SIG-M5 treated with dmso at 0.1 percent for 504 hours (cell line): ENCODE data around the gene EEPD1.
A peak's percentile ranks its signal among the peaks of the same experiment; 100 is the strongest.

Experiments
- DNase-seq: peaks from one replicate; lab custom pipeline; 2025; ENCODE audit not compliant: unreplicated experiment; lab: John Stamatoyannopoulos, UW

The EEPD1 gene

DNA sequence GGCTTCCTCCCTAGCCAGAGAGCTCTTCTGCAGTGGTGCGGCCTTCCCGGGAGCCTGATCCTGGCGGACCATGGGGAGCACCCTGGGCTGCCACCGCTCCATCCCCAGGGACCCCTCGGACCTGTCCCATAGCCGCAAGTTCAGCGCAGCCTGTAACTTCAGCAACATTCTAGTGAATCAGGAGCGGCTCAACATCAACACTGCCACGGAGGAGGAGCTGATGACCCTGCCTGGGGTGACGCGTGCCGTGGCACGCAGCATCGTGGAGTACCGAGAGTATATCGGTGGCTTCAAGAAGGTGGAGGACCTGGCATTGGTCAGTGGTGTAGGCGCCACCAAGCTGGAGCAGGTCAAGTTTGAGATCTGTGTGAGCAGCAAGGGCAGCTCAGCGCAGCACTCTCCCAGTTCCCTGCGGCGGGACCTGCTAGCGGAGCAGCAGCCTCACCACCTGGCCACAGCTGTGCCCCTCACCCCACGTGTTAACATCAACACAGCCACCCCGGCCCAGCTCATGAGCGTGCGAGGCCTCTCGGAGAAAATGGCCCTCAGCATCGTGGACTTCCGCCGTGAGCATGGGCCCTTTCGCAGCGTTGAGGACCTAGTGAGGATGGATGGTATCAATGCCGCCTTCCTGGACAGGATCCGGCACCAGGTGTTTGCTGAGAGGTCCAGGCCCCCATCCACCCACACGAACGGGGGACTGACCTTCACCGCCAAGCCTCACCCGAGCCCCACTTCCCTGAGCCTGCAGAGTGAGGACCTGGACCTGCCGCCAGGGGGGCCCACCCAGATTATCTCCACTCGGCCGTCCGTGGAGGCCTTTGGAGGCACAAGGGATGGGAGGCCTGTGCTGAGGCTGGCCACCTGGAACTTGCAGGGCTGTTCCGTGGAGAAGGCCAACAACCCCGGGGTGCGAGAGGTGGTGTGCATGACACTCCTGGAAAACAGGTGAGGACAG is 1.5 kb downstream of the EEPD1 start:
- no peak for DNase-seq

DNA sequence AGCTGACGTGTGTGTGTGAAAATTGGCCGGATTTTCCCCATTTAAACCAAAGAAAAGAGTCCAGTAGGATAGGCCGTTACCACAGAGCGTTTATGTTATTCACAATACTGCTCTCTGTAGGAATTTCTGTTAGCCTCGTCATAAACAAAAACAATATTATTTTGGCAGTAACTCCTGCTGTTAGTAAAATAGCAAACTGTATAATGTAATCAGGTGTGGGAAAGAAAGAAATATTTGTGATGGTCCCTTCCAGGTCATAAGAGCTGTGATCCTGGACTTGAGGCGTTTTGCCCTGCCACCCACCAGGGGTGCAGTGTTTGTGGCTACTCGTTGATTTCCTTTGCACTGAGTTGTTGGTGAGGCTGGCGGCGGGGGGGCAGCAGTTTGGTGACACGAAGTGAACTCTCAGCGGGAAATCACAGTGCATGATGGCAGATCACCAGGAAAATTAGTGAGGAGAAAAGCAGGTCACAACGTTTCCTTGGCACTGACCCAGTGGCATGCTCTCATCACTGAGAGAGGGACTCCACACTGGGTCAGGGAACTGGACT is 2.8 kb downstream of the EEPD1 start:
- no peak for DNase-seq

DNA sequence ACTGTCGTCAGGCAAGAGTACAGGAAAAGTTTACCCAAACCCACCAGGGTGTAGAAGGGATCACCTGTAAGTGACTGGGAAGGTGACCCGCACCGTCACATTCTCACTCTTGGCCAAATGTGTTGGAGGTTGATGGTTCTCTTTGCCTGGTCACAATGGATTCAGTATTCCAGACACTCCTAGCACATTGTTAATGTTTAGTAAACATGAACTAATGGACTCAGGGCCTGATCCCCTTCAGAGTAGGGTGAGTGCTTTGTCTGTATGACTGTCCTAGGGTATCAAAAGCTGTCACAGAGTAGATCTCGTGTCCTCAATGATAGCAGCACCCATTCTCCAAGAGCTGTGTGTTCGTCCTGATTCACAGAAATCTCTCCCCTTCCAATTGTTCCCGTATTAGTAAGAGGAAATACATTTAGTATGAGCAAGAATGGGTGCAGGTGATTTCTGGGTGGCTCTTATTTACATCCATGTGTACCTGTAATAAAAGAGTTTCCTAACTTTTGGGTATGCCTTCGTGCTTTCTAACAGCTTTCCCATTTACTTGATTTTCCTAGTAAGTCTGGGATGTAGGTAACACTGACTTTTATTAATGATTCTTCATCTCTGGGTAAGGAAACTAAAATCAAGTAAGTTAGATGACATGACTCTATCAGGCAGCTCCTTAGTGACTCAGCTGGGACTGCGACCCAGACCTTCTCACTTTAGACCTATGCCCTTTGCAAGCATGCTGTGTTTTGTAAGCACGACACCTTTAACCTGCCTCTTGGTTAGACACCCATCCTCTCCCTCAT is 4.7 kb downstream of the EEPD1 start:
- DNase-seq: no peak

DNA sequence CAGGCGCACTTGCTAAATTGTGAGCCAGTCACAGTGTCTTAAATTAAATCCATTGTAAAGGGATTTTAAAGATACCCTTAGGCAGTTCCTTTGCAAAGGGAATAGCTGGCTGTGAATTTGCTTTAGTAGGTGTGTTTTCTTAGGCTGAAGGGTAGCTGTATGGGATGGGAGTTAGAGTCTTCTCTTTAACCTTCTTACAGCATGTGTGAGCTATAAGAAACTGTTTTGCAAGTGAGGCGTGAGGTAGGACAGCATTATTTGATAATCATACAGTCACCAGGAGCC is 5.2 kb downstream of the EEPD1 start:
- DNase-seq: no peak

DNA sequence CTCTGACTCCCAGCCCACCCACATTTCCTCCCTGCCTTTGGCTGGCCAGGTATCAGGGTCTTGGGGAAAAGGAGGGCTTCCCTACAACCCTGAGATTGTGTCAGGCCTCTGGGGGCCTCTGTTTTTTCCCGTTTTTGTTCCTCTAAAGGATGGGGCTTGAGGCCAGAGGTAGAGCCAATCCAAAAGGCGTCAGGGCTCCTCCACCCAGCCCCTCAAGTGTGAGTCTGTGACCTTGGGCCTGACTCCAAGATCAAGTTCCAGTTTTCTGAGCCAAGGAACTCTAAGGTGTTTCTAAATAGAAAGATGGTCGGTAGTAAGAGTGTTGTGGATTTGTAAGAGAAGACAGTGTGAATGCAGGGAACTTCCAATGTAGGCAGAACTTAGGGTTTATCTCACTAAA is 6.6 kb downstream of the EEPD1 start:
- no peak for DNase-seq

DNA sequence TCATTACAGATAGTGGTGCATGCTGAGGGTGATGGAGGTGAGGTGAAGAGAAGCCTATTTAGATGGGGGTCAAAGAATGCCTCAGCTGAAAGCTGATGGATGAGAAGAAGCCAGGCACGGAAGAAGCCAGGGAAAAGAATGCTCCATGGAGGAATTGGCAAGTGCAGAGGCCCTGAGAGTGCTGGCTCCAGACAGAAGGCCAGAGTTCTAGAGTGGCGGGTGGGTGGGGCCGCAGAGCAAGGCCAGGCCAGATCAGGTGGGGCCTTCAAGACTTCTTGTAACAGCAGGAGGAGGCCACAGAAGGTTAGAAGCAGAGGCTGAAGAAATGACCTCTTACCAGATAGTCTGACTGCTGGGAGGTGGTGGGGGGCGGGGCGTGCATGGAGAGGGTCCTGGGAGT is 7.3 kb downstream of the EEPD1 start:
- DNase-seq: no peak

DNA sequence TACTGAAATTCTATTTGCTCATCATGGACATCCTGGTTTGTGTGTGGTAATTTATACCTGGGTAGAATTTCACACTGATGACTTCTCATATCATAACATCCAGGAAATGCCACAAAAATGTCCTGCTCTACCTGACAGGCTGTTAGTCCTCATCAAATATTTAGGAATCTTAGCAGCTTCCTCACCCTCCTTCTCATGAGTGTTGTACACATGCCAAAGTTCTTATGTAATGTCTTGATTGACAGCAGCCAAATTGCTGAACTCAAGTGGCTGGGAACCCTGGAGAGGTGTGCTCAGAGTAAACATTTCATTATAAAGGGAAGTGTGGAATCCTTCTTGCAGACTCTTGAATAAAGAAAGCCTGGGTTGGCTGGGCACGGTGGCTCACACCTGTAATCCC is 8.9 kb downstream of the EEPD1 start:
- peak; percentile 79 for DNase-seq

DNA sequence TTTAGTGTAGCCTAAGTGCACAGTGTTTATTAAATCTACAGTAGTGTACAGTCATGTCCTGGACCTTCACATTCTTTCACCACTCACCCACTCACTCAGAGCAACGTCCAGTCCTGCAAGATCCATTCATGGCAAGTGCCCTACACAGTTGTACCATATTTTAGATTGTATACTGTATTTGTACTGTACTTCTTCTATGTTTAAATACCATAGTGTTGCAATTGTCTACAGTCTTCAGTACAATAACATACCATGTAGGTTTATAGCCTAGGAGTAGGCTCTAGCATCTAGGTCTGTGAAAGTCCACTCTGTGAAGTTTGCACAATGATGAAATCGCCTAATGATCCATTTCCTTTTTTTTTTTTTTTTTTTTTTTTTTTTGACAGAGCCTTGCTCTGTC is 12.0 kb downstream of the EEPD1 start:
- DNase-seq: peak; percentile 78

DNA sequence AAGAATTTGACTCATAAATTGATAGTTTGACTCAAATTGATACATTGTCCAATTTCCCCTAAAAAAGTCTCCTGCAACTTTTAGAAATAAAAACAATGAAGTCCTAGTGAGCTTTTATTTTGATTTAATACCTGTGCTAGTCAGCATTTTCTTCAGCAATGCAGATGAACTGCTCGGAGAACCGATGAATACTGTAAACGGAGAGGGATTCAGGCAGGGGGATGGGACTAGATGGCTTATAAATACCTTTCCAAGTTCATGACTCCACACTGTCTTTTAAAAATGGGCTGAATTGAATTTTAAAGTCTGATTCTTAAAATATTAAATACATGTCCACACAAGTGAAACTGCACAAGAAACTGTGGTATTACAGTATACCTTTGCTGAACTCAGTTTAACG is 12.7 kb downstream of the EEPD1 start:
- no peak for DNase-seq

DNA sequence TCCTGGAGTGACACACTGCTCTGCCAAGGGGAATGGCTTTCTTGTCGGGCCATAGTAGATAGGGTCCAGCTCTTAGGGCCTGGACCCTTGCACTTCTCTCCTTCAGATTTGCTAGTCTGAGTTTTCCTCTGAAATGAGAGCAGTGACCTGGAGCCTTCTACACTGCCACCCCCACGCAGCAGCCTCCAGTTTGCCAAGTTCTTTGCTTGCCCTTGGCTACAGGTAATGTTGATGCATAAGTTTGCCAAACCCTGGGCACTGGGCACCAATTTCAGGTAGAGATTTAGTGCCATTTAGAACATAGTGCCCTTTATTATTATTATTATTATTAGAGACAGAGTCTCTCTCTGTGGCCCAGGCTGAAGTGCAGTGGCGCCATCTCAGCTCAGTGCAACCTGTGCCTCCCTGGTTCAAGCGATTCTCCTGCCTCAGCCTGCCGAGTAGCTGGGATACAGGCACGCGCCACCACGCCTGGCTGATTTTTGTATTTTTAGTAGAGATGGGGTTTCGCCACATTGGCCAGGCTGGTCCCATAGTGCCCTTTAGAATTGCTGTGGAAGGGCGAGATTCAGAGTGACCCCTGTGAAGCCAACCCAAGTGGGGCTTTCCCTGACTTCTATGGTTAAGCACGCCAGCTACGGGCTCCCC is 14.5 kb downstream of the EEPD1 start:
- no peak for DNase-seq

DNA sequence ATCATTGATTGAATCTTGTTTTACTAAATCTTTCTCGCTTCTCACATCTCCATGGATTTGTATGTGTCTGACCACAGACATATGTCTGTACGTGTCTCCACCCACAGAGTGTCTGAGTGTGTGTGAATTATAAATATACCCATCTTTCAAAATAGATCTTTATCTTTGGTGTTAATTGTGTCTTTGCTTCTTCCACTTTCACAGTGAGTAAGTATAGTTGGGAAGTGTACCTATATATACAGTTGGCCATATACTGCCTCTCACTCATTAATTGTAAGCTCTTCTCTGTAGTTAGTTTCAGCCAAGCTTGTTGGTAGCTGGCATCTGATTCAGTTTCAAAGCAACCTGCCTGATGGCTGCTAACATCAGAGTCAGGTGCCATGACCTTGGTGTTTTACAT is 18.4 kb downstream of the EEPD1 start:
- DNase-seq: peak; percentile 65

DNA sequence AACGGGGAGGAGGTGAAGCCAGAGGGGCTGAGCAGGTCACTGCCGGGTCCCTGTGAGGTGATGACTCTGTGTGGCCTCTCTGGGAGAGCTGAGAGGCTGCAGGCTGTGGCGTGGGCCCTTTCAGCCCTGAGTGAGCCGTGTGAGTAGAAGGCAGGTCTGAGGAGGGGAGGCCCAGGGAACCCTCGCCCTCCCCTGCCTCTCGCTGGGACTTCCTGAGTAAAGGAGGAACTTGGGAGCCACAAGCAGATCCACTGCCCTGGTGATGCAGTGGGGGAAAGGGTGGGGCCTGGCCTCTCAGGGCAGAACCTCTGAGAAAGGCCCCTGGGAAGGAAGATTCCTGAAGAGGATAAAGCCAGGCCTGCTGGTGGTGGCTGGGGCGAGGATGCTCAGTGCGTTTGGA is 22.8 kb downstream of the EEPD1 start:
- peak; percentile 74 for DNase-seq

DNA sequence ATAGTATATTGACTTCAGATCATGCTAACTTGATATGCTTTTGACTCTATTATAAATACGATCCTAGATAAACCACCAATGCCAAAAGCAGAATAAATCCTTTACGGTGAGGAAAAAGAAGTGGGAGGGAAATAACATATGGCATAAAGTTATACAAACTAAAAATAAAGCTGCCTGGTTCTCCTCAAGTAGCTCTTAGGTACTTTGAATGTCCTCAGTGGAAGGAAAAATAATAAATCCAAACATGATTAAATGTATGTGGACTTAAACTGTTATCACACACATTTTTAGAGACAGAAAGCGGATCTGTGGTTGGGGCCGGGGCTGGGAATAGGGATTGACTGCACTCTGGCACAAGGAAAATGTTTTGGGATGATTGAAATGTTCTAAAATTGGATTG is 23.6 kb downstream of the EEPD1 start:
- no peak for DNase-seq

DNA sequence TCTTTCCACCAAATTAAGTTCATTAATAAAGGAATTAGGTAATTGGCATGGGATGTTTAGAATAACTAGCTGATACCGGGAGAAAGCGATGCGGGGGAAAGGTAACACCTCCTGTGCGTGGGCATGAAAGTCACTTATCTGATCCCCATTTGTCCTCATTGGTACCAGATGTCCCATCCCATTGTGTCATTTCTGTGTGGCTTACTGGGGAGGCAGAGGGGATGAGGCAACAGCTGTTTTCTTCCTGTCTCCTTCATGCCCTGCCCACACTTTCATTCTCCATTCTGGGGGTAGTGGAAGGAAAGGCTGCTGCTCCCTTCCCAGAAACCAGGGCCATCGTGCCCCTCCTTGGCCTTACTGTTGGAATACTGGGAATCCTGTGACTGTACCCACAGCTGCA is 27.1 kb downstream of the EEPD1 start:
- DNase-seq: peak; percentile 46

DNA sequence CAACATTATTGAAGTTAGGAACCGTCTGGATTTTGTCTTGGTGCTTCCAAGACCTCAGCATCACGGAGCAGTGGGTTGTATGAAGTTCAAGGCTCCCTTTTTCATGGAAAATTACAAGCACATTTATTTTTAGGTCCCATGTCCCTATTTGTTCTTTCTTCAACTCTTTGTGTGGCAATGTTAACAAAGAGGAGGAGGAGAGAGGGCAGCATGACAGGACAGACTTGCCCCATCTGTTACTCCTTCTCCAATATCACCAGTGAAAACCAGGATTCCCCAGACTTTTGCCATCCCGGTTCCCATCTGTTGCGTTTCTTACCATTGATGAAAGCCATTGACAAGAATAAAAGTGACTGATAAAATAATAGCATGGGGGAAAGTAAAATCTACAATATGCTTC is 28.6 kb downstream of the EEPD1 start:
- DNase-seq: no peak

DNA sequence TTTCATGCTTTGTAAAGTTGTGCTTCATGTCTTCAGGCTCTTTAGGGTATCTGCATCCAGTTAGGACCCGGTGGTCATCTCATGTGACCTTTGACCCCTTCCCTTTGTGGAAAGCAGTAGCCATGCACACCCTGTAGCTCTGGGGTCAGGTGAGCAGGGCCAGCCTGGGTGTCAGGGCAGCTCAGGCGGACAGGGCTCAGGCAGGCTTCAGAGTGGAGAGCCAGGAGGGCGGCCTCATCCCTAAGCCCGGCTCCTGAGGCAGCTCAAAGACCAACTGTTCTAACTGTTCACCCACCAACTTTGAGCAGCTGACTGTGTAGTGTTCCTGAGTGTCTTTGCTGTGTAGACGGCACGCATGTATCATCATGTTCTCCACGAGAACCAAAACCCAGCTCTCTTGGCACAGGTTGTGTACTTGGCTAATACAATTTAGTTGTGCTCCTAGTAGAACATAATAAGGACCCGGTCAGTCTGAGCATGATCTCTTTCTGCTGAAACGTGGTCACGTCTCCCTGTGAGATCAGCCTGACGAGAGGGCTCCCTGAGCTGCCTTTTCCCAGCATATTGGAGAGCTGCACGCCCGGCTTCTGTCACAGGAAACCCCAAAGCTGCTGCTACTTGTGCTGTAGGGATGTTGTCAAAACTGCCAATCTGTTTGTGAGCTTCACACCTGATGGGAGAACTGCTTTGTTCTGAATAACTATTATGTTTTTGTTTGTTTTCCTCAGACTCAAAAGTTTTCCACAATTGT is 30.0 kb downstream of the EEPD1 start:
- DNase-seq: no peak

DNA sequence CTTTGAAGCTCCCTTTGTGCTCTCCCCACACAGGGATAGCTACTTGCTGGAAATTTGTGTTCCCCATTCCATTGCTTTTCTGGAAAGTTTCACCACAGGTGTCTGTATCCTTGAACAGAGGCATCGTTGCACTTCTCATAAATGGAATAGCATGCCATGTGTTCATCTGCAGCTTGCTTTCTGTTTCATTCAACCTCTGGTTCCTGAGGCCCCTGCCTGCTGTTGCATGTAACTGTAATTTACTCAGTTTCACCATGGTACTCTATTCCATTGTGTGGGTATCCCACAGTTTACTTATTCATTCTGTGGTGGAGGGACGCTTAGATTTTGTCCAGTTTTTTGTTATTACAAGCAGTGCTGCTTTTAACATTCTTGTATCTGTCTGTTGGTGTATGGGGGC is 32.0 kb downstream of the EEPD1 start:
- DNase-seq: no peak

DNA sequence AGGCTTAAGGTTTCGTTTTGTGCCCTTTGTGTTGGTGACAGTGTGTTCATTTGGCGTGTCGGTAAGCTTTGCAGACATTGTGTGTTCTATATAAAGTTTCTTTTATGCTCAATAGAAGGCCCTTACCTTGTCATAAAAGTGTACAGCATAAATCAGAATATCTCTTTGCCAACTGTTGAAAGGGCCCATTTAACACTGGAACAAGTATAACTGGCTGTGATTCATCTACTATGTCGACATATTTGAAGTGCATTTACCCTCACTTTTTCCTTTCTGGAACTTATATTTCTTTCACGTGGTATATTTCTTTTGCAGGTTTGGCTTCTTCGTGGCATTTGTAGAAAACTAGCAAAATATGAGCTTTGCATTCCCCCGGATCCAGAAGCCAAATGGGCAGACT is 32.7 kb downstream of the EEPD1 start:
- DNase-seq: no peak

DNA sequence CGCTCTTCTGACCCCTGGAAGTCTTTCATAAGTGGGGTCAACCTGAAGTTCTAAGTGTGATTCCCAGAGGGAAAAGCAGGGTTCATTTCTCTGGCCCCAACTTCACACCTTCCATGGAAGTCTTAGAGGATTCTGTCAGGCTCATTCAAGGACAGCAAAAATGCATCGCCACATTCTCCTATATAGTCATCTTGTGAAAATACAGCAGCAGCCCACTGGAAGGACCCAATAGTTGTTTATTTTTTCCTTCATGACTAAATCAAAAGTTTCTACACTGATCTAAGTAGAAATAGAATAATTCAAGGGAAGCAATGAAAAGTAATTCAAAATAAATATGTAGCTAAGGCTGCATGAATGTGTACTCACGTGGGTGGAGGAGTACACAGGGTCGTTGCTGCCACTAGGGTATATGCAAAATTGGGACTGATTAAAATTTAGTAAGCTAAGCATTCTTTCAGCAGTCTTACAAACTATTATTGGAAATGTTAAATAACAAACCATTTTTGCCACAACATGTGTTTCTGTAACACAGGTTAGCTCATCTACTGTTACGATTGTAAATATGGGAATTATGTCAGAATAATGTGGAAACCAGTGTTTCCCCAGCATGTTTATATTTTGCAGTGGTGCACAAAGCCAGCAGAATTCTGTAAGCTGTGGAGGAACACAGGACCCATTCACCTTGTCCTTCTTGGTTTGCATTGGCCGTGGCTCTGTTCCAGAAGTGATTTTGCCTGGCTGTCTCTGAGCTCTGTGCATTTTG is 33.5 kb downstream of the EEPD1 start:
- no peak for DNase-seq

DNA sequence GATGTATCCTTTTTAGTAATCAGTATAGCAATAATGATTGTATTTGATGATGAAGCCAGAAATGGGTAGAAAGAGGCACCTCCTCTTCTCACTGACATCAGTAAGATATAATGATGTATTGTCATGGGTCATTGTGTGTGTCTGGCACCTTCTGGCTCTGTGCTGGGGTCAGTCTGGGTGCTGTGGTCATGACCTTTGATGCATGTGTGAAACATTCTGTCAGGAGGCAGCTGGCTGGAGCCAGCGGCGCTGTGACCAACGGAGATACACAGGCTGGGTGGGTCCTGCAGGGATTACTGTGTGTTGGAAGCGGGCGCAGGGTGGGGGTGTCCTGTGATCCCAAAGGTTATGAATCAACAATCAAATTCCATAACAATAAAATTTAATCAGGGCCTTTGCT is 35.2 kb downstream of the EEPD1 start:
- DNase-seq: no peak
